ENCODE measurements around the gene HECW1.
"Not testable (repeated sequence)": the region's sequence is repeated elsewhere in the genome, so short reads cannot be mapped to it uniquely, and the experiment has no call there.

Gene HECW1

GRCh38 chr7:43553999-43554398 lies 441.6 kb downstream of the HECW1 start:
- ATAC-seq: peak in 1 of 2 donors; percentile 20

DNA sequence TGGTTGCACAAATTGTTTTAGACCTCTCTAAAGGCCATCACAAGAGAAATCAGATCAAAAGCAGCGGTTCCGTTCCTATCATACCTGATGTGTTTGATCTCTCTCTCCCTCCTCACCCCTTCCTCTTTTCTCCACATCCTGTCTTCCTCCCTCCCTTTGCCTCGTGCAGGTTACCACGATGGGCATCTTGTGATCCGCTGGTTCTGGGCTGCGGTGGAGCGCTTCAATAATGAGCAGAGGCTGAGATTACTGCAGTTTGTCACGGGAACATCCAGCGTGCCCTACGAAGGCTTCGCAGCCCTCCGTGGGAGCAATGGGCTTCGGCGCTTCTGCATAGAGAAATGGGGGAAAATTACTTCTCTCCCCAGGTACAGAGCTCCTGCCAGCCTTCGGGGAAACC lies 442.0 kb downstream of the HECW1 start:
- peak in 1 of 2 donors; percentile 30 for ATAC-seq

DNA sequence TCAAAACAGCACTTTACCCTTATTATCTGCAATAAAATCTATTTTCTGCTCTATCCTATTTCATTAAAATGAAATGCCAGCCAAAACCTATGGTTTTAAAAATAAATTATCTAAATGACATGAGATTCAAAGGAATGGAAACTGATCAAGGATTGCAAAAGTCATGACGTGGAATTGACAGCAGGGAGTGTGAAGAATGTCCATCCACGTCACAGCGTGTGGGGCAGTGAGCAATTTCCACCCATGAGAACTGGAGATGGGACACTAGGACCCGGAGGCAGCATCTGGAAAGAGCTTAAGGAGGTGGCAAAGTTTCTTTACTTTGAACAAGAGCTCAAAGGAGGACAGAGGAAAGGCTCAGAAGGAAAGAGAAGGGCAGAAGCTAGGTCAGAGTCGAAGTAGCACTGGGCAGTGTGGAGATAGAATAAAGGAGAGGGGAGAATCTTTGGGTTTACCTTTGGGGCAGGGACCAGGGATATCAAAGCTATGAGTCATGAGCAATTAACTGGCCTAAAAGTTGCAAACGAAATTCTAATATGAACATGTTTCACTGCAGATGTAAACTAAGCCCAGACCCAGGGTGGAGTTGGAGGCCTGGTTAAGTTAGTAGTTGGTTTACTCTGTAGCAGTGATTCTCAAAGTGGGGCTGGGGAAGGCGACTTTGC lies 445.5 kb downstream of the HECW1 start:
- no peak for ATAC-seq

DNA sequence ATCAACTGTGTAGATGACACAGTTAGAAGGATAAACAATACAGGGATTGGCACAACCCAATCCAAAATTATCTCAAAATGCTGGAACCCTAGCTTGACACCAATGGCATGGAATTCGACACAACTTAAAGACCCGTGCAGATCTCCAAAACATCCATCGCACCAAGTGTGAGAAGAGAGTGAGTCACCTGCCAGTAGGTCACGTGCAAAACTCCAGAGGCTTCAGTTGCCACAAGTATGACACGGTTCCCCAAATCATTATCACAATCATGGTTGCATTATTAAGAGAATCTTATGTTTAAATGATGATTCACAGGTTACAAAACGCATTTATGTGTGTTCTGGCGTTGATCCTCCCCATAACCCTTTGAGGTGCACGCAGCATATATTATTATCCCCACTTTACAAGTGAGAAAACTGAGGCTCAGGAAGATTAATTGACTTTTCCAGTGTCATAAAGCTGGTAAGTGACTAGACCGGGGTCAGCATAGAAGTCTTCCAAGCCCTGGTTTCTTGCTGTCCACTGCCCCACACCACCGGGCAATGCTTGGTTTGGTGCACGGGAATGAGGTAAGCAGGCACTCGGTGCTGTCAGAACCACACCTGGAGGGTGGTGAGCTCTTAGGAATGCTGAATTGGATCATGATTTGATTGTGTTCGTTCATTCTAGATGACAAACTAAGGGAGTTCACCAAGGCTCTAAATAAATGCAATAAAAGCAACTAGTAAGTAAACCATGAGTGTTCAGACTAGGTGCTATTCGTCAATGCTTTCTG lies 446.9 kb downstream of the HECW1 start:
- no peak for ATAC-seq

- ATAC-seq: no peak
Observed at GRCh38 chr7:43559946-43560335, 447.5 kb downstream of the HECW1 start.

DNA sequence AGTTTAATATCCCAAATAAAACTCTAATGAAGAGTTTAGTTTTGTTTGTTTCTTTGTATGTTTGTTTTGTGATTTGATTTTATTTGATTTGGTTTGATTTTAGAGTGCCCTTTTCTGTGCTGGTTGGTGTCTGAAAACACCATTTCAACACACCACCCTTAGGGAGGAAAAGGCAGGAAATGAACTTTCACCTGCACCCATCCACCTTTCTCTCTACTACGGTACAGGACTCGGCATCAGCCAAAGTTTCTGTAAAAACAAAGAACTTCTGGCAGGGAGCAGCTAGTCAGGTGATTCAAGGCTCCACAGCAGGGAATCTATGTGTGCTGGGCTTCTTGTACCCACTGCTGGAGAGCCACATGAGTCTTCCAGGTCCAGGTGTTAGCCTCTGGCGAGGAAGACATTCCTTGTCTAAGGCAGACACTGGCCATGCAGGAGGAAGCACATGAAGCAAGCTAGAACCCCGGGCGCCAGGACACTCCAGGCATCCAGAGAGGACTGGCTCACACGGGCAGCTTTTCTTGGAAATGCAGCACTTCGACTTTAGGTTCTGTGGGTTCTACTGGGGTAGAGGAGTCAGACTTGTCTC lies 448.4 kb downstream of the HECW1 start:
- no peak for ATAC-seq

- no peak for ATAC-seq
Observed at GRCh38 chr7:43562383-43562782, 449.9 kb downstream of the HECW1 start.

DNA sequence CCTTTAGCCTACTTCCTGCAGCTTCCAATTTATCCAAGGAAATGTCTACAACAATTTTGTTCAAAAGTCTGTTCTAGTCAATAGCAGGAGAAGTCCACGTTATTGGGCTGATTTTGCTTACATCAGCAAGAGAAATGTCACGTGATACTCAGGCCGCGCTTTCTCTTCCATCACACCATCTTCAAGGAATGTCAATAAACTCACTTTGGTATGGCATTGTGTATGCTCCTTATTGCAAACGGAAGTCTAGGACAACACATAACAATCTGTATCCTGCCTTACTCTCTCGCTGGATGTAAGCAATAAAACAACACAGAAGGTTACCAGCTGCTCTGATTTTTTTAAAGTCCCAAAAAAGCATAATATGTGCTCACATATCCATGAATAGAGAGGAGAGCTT lies 453.3 kb downstream of the HECW1 start:
- no peak for ATAC-seq

DNA sequence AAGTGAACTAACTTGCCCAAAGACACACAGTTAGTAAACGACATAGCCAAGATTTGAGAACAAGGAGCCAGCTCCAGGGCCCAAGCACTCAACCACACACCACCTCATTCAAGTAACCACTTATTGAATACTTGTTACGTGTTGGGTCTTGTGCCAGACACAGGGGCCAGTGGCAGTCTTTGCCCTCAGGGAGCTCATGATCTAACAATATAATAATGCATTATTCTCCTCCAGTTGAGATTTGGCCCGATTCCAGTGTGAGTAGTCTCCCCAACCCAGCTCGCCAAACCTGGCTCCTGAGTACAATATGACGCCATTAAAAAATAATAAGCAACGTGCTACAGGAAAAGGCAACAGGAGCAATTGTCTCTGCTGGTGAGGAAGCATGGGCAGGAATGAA lies 456.1 kb downstream of the HECW1 start:
- ATAC-seq: no peak

GRCh38 chr7:43569424-43569823 lies 457.0 kb downstream of the HECW1 start:
- ATAC-seq: no peak

GRCh38 chr7:43570688-43571365 lies 458.4 kb downstream of the HECW1 start:
- peak in 1 of 2 donors; percentile 9 for ATAC-seq

GRCh38 chr7:43572516-43573049 lies 460.1 kb downstream of the HECW1 start:
- peak; percentile 93 to 94 for ATAC-seq

DNA sequence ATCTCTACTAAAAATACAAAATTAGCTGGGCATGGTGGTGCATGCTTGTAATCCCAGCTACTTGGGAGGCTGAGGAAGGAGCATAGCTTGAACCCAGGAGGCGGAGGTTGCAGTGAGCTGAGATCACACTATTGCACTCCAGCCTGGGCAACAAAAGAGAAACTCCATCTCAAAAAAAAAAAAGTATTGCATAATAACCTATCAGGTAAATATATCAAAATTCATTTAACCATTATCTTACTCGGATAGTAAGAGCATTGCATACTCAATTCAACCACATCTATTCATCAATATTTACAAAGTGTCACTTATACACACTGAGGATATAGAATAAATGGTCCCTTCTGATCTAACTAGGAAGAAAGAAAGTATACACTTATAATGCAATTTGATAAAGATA lies 461.4 kb downstream of the HECW1 start:
- not testable (repeated sequence) for ATAC-seq

DNA sequence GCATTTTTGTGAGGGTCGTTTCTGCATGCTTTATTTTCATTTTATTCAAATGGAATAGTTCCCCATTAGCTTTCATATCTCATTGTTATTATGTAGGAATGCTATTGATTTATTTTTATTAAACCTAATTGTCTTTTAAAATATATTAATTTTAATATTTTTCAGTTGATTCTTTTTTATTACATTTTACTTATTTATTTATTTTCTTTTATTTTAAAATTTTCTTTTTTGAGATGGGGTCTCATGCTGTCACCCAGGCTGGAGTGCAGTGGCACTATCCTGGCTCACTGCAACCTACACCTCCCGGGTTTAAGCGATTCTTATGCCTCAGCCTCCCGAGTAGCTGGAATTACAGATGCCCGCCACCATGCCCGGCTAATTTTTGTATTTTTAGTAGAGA lies 463.1 kb downstream of the HECW1 start:
- no peak for ATAC-seq

DNA sequence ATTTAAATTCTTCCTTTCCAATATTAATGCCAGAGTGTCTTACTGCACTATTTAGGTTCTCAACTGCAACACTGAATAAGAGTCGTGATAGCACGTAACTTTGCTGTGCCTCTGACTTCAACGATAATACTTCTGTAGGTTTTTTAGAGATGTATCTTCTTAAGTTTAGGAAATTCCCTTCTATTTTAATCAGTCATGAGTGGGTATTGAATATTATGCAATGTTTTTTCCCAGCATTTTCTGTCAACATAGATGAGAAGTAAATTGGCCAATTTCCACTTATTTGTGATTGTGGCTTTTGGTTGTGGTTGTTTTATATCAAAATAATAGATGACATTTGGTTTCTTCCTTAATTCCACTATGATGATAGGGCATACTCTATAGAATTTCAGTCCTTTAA lies 463.8 kb downstream of the HECW1 start:
- no peak for ATAC-seq

GRCh38 chr7:43577485-43577951 lies 465.1 kb downstream of the HECW1 start:
- ATAC-seq: no peak

DNA sequence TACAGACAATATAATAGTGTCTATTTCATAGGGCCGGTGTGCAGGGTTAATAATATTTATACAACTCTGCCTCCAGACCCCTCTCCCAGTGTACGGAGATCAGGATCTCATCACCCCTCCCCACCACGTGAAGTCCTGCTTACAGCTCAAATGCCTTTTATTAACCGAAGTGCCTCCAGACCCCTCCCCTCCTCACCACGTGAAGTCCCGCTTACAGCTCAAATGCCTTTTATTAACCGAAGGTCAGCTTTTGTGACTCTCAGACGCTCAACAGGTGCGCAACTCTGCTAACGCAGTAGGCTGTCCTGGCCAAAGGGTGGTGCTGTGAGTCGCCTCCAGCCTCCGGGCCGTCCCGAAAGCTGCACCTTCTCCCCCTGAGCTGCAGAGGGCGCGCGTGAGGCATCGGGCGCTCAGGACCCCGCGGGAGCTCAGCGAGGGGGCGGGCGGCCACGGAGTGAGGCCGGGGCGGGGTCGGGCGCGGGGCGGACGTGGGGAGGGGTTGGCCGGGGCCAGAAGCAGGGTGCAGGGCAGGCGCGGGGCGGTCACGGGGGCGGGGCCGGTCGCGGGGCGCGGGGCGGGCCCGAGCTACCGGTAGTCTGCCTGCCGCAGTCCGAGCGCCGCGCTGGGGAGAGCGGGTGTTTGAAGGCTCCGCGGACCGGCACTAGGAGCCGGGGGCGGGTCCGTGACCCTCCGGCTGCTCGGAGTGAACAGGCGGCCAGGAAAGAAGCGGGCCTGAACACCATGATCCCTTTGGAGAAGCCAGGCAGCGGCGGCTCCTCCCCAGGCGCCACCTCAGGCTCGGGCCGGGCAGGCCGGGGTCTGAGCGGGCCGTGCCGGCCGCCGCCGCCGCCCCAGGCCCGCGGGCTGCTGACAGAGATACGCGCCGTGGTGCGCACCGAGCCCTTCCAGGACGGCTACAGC lies 470.3 kb downstream of the HECW1 start, which contains the start of gene STK17A:
TSS of gene STK17A (plus strand) at position 606 of the 921 bp plus-strand sequence. CDS start at position 742, 136 bp downstream.
- ATAC-seq: peak; percentile 78 to 79

DNA sequence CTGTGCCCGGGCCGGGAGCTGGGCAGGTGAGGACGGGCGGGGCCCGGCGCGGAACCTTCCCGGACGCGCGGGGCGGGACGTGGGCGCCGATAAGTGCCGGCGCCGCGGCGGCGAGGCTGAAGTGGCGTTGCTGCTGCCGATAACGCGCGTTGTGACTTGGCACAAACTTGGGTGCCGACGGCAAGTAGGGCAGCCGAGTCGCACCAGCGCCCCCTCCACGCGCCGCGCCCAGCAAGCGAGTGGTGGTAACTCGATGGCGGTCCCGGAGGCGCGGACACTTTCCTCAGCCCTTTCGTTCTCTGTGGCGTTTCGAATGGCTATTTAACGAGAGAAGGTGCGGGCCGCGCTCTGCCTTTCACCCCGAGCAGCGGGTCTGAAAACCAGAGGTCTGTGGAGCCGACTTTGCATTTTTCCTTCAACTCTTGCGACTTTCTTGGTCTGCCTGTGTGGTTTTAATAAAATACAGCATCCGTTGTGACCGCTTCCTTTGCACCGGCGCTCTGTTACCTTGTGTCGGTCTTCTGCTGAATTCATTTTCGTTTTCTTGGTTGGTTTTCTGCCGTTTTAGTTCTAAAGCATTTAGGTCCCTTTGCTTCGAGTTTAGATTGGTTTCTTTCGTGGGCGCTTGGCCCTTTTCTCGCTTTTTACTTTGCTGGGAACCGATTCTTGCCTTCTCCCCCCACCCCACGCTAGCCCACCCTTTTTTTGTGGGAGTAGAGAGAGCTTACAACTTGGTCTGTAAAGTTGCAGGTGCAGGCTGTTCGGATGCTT lies 471.2 kb downstream of the HECW1 start:
- peak; percentile 17 to 30 for ATAC-seq

DNA sequence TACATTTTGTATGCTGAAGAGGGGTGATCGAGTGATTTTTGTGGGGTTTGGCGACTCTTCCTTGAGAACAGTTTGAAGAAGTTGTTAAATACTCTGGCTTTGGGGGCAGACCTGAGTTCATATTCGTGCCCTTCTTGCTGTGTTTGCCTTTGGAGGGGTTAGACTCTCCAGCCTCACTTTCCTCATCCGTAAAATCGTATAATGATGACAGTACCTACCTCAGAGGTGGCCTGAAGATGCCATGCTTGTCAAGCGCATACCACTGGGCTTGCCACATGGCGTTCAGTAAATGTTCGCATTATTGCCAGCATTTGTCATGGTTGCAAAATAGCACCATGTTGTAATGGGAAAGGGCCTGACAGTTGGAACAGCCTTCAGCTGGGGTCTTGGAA lies 471.7 kb downstream of the HECW1 start:
- ATAC-seq: no peak

GRCh38 chr7:43584733-43585132 lies 472.3 kb downstream of the HECW1 start:
- ATAC-seq: not testable (repeated sequence)

DNA sequence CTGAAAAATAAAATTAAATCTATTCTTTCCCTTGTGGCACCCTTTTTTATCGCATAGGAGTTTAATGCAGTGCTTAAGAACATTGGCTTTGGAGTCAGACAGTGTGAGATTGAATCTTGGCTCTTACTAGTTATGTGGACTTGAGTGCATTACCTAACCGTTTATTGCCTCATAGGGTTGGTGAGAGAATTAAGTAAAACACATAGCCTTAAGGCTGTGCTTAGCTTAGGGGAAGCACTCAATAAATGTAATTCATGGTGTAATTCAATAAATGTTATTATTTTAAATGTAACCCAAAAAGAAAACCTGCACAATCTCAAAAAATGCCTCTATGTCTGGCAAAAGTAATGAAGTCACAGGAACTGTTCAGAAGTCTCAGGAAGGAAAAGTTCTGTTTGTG lies 473.1 kb downstream of the HECW1 start:
- ATAC-seq: no peak

Data from activated CD4-positive, CD25-positive, alpha-beta regulatory T cell treated with anti-CD3 and anti-CD28 coated beads, Interleukin-2, amount 50 U/mL, for 24 hours (primary cell).